Measurements from ENCODE around the gene C2orf49.

- TF ChIP-seq EZH2 (IDR thresholded peaks at IDR 0.05; ENCODE audit: borderline replicate concordance, control insufficient read depth, low read depth, low read length), result no peak
- TF ChIP-seq, protein P1, sequence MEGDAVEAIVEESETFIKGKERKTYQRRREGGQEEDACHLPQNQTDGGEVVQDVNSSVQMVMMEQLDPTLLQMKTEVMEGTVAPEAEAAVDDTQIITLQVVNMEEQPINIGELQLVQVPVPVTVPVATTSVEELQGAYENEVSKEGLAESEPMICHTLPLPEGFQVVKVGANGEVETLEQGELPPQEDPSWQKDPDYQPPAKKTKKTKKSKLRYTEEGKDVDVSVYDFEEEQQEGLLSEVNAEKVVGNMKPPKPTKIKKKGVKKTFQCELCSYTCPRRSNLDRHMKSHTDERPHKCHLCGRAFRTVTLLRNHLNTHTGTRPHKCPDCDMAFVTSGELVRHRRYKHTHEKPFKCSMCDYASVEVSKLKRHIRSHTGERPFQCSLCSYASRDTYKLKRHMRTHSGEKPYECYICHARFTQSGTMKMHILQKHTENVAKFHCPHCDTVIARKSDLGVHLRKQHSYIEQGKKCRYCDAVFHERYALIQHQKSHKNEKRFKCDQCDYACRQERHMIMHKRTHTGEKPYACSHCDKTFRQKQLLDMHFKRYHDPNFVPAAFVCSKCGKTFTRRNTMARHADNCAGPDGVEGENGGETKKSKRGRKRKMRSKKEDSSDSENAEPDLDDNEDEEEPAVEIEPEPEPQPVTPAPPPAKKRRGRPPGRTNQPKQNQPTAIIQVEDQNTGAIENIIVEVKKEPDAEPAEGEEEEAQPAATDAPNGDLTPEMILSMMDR (IDR thresholded peaks at IDR 0.05 in 2 of 3, conservative IDR thresholded peaks at IDR 0.05 in 1 of 3; ENCODE audit: control insufficient read depth in 2 of 3, extremely low read depth in 1 of 3, insufficient read depth in 1 of 3, low read depth in 3 of 3, low read length in 3 of 3), result no peak
- no peak for TF ChIP-seq SP1 (IDR thresholded peaks at IDR 0.05; ENCODE audit: low read depth, low read length)
- TF ChIP-seq, protein P2, sequence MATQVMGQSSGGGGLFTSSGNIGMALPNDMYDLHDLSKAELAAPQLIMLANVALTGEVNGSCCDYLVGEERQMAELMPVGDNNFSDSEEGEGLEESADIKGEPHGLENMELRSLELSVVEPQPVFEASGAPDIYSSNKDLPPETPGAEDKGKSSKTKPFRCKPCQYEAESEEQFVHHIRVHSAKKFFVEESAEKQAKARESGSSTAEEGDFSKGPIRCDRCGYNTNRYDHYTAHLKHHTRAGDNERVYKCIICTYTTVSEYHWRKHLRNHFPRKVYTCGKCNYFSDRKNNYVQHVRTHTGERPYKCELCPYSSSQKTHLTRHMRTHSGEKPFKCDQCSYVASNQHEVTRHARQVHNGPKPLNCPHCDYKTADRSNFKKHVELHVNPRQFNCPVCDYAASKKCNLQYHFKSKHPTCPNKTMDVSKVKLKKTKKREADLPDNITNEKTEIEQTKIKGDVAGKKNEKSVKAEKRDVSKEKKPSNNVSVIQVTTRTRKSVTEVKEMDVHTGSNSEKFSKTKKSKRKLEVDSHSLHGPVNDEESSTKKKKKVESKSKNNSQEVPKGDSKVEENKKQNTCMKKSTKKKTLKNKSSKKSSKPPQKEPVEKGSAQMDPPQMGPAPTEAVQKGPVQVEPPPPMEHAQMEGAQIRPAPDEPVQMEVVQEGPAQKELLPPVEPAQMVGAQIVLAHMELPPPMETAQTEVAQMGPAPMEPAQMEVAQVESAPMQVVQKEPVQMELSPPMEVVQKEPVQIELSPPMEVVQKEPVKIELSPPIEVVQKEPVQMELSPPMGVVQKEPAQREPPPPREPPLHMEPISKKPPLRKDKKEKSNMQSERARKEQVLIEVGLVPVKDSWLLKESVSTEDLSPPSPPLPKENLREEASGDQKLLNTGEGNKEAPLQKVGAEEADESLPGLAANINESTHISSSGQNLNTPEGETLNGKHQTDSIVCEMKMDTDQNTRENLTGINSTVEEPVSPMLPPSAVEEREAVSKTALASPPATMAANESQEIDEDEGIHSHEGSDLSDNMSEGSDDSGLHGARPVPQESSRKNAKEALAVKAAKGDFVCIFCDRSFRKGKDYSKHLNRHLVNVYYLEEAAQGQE (IDR thresholded peaks at IDR 0.05; ENCODE audit: low read depth, low read length), result no peak
- no peak for TF ChIP-seq EP300 (IDR thresholded peaks at IDR 0.05; ENCODE audit: borderline replicate concordance in 1 of 2, control insufficient read depth in 1 of 2, low read depth in 2 of 2, low read length in 2 of 2)
- no peak for TF ChIP-seq RAD21 (IDR thresholded peaks at IDR 0.05; ENCODE audit: insufficient read depth, low read depth, low read length)
These were observed 30.2 kb upstream of the C2orf49 start for GRCh38 chr2:105307146-105307545.

Data from GM12878 (cell line).